Skeletal muscle tissue (tissue), 4 donors: Measurements from ENCODE around the gene CLC. TPM values are rescaled to one million over a fixed set of nuclear protein-coding genes. Genes with fewer than 3 reads are reported as not detected.
"Not testable (repeated sequence)": the region's sequence is repeated elsewhere in the genome, so short reads cannot be mapped to it uniquely, and the experiment has no call there.

Experiments
- H3K27ac ChIP-seq: one replicate; pipeline ENCODE4 v1.7.0; 2013; ENCODE audit warnings: mild to moderate bottlenecking, low read depth, low read length, inconsistent platforms
- H3K27me3 ChIP-seq, 3 donors: one replicate each; pipeline ENCODE4 v1.7.0; 2013; ENCODE audit warnings: low read length in 3 of 3; ENCODE audit not compliant: control insufficient read depth in 3 of 3, insufficient read depth in 3 of 3
- H3K36me3 ChIP-seq, 3 donors: one replicate each; pipeline ENCODE4 v1.7.0; 2013; ENCODE audit warnings: low read length in 3 of 3; ENCODE audit not compliant: control insufficient read depth in 3 of 3, insufficient read depth in 3 of 3
- H3K4me1 ChIP-seq, 3 donors: one replicate each; pipeline ENCODE4 v1.7.0; 2013; ENCODE audit warnings: low read length in 3 of 3, mild to moderate bottlenecking in 3 of 3; ENCODE audit not compliant: control insufficient read depth in 3 of 3, insufficient read depth in 3 of 3
- H3K4me3 ChIP-seq, 3 donors: one replicate each; pipeline ENCODE4 v1.7.0; 2013; ENCODE audit warnings: low read length in 3 of 3
- H3K9ac ChIP-seq, 3 donors: one replicate each; pipeline ENCODE4 v1.7.0; 2013; ENCODE audit warnings: low read length in 3 of 3, mild to moderate bottlenecking in 3 of 3, moderate library complexity in 2 of 3, low read depth in 1 of 3
- H3K9me3 ChIP-seq, 3 donors: one replicate each; pipeline ENCODE4 v1.7.0; 2013; ENCODE audit warnings: low read length in 3 of 3; ENCODE audit not compliant: control insufficient read depth in 3 of 3
- total RNA-seq: library from RNA; depleted of rRNA; stranded (reverse); fragments of >200 nt; gene quantifications from one replicate; pipeline ENCODE4 v1.2.3, GENCODE V29; 2014
- donor health status: Osteomylitis.

Gene CLC
- total RNA-seq, 1 donor from 2014 or later: 5.7 TPM

DNA sequence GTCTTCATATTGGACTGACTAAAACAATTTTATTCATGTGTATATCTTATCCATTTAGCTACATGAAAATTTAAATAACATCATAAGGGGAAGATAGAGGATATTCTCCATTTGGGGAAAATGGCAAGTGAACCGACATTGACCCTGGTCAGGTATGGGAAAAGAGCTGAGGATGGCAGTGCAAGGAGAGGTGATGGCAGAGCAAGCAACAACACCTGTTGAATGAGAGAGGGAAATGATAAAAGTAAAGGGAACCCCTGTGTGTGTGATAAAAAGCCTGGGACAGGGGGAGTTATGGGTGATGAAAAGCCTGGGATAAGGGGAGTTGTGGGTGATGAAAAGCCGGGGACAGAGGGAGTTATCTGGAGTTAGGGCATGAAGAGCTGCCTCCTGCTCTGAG lies 4.0 kb downstream of the CLC start:
- no peaks in the 10 kb centered on the region for H3K4me1 ChIP-seq
- no peak overlapping the region for H3K27ac ChIP-seq
- no peak overlapping the region for H3K4me3 ChIP-seq
- H3K36me3 ChIP-seq: no peaks in the 10 kb centered on the region
- no peak overlapping the region for H3K9ac ChIP-seq
- H3K9me3 ChIP-seq: no peaks in the 10 kb centered on the region
- H3K27me3 ChIP-seq: peaks cover 0 to 7% (median 7%) of the 10 kb centered on the region in 3 donors

DNA sequence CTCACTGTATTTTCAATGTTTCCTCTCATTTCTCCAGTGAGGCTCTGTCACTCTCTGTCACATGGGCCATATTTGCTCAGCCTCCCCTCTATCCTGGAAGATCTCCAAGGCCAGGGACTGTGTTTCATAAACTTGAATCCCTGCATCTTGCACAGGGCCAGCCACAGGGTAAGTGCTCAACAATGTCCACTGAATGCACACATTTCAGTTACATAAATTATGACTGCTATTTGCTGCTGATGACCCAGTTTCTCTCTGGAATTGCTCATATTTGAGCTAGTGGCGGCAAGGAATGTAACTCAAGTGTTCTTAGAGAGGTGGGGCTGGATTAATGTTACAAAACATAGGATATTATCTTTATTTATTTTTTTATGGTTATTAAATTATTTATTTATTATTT lies 6.1 kb downstream of the CLC start:
- Histone ChIP-seq H3K9ac (no peak overlapping the region), H3K4me1 (no peaks in the 10 kb centered on the region), H3K27me3 (peaks cover 0 to 6% (median 0%) of the 10 kb centered on the region in 3 donors), H3K36me3 (no peaks in the 10 kb centered on the region), H3K27ac (no peak overlapping the region), H3K4me3 (no peak overlapping the region), H3K9me3 (no peaks in the 10 kb centered on the region)

DNA sequence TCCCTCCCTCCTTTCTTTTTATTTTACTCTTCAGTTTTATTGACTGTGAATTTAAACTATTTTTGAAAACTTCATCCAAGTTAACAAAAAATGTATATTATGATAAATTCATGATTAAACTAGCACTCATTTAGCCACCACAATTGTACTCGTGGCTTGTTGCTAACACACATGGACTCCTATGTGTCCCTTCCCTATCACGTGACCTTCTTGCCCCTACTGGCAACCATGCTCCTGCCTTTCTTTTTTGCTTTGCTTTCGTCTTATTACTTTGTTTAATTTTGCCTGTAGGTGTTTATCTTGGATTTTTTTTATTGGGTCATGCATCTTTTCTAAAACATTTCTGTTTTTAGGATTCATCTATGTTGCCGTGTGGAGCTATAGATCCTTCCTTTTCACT lies 8.2 kb downstream of the CLC start:
- H3K27me3 ChIP-seq: peaks cover 0 to 6% (median 0%) of the 10 kb centered on the region in 3 donors
- no peaks in the 10 kb centered on the region for H3K9me3 ChIP-seq
- no peak overlapping the region for H3K4me3 ChIP-seq
- no peaks in the 10 kb centered on the region for H3K4me1 ChIP-seq
- H3K9ac ChIP-seq: no peak overlapping the region
- no peaks in the 10 kb centered on the region for H3K36me3 ChIP-seq
- H3K27ac ChIP-seq: no peak overlapping the region

DNA sequence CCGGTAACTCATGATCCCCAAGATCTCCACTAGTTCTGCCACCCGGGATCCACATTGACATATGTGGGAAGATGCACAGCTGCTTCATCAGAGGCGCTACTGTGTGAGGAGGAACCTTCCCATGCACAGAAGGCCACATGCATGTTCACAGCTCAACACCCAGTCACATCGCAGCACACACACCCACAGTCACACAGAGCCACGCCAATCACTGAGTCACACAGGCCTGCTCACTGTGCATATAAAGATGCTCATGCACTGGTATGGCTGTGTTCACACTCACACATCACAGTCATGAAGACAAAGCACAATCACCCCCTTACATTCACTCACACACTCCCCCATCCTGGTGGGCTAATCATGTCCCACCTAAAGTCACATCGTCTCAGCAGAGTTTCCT lies 9.8 kb downstream of the CLC start:
- Histone ChIP-seq H3K36me3 (no peaks in the 10 kb centered on the region), H3K27ac (no peak overlapping the region), H3K4me3 (no peak overlapping the region), H3K4me1 (no peaks in the 10 kb centered on the region), H3K27me3 (peaks cover 0 to 6% (median 0%) of the 10 kb centered on the region in 3 donors), H3K9me3 (no peaks in the 10 kb centered on the region), H3K9ac (no peak overlapping the region)

DNA sequence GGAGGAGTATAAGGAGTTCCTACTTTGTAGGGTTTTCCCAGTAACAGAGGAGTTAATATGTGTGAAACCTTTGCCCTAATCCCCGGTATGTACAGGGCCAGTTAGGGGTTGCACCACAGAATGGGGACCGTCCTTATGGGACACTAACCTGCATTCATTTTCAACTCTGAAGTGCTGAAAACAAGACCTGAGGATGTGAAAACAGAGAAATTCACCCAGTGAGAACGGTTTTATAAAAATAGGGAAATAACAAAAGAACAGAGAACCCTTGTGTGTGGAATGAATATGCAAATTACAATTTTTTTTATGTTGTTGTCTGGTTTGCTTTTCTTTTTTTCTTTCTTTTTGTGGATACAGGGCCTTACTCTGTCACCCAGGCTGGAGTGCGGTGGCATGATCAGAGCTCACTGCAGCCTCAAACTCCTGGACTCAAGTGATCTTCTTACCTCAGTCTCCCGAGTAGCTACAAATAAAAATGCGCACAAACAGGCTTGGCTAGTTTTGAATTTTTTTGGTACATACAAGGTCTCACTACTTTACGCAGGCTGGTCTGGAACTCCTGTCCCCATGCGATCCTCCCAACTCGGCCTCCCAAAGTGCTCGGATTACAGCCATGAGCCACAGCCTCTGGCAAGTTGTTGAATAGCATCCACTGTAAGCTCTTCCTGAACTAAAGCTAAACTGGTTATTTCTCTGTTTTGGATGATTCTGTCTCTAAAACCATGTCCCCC lies 10.6 kb downstream of the CLC start:
- H3K27ac ChIP-seq: no peak overlapping the region
- H3K27me3 ChIP-seq: peaks cover 0 to 6% (median 0%) of the 10 kb centered on the region in 3 donors
- H3K9me3 ChIP-seq: no peaks in the 10 kb centered on the region
- no peaks in the 10 kb centered on the region for H3K4me1 ChIP-seq
- no peak overlapping the region for H3K9ac ChIP-seq
- H3K36me3 ChIP-seq: no peaks in the 10 kb centered on the region
- no peak overlapping the region for H3K4me3 ChIP-seq

DNA sequence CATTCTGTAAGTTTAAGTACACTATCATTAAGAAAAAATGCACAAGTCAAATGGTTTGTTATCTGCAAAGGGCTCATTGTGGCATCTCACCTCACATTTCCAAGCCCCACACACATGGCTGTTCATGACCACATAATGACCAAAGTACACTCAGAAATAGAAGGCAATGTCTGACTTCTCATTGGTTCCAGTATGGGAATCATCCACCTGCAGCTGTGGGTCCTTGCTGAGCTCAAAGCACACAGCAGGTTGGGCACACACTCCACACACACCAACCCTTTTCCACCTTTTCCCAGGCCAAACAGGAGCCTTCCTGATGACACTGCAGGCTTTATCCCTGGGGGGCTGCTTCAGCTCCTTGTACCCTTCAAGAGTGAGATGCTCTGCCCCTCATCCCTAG lies 11.8 kb downstream of the CLC start:
- Histone ChIP-seq H3K36me3 (no peaks in the 10 kb centered on the region), H3K9ac (no peak overlapping the region), H3K4me1 (no peaks in the 10 kb centered on the region), H3K9me3 (no peaks in the 10 kb centered on the region), H3K4me3 (no peak overlapping the region), H3K27ac (no peak overlapping the region), H3K27me3 (peaks cover 0 to 6% (median 0%) of the 10 kb centered on the region in 3 donors)

DNA sequence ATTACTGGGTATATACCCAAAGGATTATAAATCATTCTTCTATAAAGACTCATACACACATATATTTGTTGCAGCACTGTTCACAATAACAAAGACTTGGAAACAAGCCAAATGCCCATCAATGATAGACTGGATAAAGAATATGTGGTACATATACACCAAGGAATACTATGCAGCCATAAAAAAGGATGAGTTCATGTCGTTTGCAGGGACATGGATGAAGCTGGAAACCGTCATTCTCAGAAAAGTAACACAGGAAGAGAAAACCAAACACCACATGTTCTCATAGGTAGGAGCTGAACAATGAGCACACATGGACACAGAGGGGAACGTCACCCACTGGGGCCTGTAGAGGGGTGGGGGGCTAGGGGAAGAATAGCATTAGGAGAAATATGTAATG lies 17.7 kb downstream of the CLC start:
- not testable (repeated sequence) for H3K27me3 ChIP-seq, H3K27ac ChIP-seq, H3K4me1 ChIP-seq

DNA sequence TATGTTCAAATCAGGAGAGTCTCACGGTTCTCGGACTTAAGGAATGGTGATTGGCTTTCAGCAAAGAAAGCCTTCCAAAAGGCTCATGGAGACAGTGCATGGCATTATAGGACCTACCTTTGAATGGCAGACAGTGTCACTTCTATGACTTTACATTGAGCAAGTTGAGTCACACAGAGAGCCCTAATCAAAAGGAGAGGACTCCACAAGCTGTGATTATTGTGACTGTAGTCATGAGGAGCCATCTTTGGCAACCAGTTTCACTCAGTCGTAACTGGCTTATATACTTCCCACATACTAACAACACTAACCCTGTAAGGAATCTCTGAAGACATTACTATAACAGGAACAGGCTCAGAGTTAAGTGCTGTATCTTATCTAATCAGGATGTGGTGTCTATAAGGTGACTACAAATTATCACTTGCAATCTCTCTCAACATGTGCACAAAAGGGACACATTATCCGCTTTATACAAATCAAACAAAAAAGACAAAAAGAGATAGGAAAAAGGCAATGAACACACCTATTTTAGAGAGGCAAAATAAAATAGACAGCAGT lies 27.4 kb downstream of the CLC start:
- H3K27ac ChIP-seq: no peak overlapping the region
- no peak overlapping the region for H3K9ac ChIP-seq
- H3K27me3 ChIP-seq: peaks cover 0 to 5% (median 0%) of the 10 kb centered on the region in 3 donors
- no peaks in the 10 kb centered on the region for H3K36me3 ChIP-seq
- H3K9me3 ChIP-seq: no peaks in the 10 kb centered on the region
- H3K4me3 ChIP-seq: no peak overlapping the region
- no peaks in the 10 kb centered on the region for H3K4me1 ChIP-seq

More for the DNA sequence above, 17.7 kb downstream of the CLC start:
- H3K9me3 ChIP-seq, H3K9ac ChIP-seq, H3K4me3 ChIP-seq, H3K36me3 ChIP-seq: not testable (repeated sequence)

DNA sequence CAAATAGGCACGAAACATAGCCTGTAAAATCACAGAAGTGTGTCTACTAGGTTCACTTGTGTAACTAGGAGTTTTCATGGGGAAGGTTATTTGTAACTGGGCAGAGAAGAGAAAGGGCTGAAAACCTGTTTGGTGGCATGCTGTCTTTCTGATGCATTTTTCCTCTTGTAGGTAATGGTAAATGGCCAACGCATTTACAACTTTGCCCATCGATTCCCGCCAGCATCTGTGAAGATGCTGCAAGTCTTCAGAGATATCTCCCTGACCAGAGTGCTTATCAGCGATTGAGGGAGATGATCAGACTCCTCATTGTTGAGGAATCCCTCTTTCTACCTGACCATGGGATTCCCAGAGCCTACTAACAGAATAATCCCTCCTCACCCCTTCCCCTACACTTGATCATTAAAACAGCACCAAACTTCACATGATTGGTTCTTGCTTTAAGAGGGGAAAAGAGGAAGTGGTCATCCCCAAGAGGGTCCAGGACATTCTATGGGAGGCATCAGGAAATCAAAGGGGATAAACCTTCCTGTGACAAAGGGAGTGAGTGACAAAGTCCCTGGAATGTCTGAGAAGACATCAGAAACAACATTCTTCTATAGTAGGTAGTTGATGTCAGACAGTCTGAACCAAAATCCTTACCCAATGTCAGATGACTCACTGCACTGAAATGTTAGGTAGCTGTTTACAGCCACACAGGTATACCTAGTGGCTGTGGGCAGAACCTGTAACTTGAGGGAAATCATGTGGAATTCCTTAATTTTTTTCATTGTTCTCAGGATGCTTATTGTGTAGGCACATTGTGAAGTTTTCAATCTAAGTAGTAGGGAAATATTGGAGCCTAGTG lies 28.6 kb downstream of the CLC start:
- Histone ChIP-seq H3K4me3 (no peak overlapping the region), H3K27ac (no peak overlapping the region), H3K9ac (no peak overlapping the region), H3K4me1 (no peaks in the 10 kb centered on the region), H3K27me3 (peaks cover 0 to 10% (median 0%) of the 10 kb centered on the region in 3 donors), H3K36me3 (no peaks in the 10 kb centered on the region), H3K9me3 (no peaks in the 10 kb centered on the region)

DNA sequence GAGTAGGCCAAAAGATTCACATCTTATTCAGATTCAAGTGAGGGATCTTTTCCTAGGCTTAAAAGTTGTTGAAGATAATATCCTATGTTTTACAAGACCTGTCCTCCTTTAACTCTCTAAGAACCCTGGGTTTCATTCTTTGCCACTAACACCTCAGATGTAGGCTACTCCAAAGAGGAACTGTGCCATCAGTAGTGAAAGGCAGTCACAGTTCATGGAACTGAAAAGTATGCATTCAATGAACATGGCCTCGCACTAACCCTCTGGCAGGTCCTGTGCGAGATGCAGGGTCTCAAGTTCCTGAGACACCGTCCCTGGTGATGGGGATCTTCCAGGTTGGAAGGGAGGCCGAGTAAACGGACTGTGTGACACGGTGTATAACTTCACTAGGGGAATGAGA lies 29.2 kb downstream of the CLC start:
- H3K27me3 ChIP-seq: peaks cover 0 to 10% (median 0%) of the 10 kb centered on the region in 3 donors
- no peak overlapping the region for H3K9ac ChIP-seq
- no peaks in the 10 kb centered on the region for H3K4me1 ChIP-seq
- no peak overlapping the region for H3K4me3 ChIP-seq
- H3K36me3 ChIP-seq: no peaks in the 10 kb centered on the region
- H3K9me3 ChIP-seq: no peaks in the 10 kb centered on the region
- no peak overlapping the region for H3K27ac ChIP-seq
